Fibroblast of lung (primary cell): Measurements from ENCODE around the gene SEMA4B. TPM values are rescaled to one million over a fixed set of nuclear protein-coding genes. Genes with fewer than 3 reads are reported as not detected.
"Not testable (repeated sequence)": the region's sequence is repeated elsewhere in the genome, so short reads cannot be mapped to it uniquely, and the experiment has no call there.

Experiments
- DNase-seq, 2 donors: peaks; one replicate each; pipeline versions ENCODE4 v3.0.0 to v3.0.0-alpha.2; 2010; ENCODE audit warnings: low read depth in 2 of 2
- H2AFZ ChIP-seq: 2 replicates; pipeline ENCODE4 v1.5.1; 2012; ENCODE audit warnings: low read length, control low read depth, inconsistent platforms
- H3K27ac ChIP-seq: 2 replicates; pipeline ENCODE4 v1.5.1; 2011; ENCODE audit warnings: low read length, control low read depth; ENCODE audit not compliant: insufficient read depth
- H3K27me3 ChIP-seq: 2 replicates; pipeline ENCODE4 v1.5.1; 2011; ENCODE audit warnings: mild to moderate bottlenecking, low read length; ENCODE audit not compliant: control insufficient read depth, insufficient read depth
- H3K36me3 ChIP-seq: 2 replicates; pipeline ENCODE4 v1.5.1; 2011; ENCODE audit warnings: low read length; ENCODE audit not compliant: control insufficient read depth, insufficient read depth
- H3K4me1 ChIP-seq: 2 replicates; pipeline ENCODE4 v1.5.1; 2011; ENCODE audit warnings: low read length; ENCODE audit not compliant: control insufficient read depth, insufficient read depth; ENCODE audit errors: extremely low read depth
- H3K4me2 ChIP-seq: 2 replicates; pipeline ENCODE4 v1.5.1; 2011; ENCODE audit warnings: low read length, control low read depth; ENCODE audit not compliant: insufficient read depth; ENCODE audit errors: extremely low read depth
- H3K4me3 ChIP-seq, 4 experiments: fragments of 200-600 bp in 1 of 4; sonication (generic) in 1 of 4; replicated peaks in 1 of 4; 2 replicates each; pipeline ENCODE4 v1.5.1; 2011 to 2016; ENCODE audit warnings: low read length in 4 of 4, low read depth in 3 of 4, mild to moderate bottlenecking in 3 of 4, control low read depth in 2 of 4, inconsistent platforms in 1 of 4, mixed read lengths in 1 of 4; ENCODE audit not compliant: insufficient read depth in 1 of 4; ENCODE audit errors: control extremely low read depth in 1 of 4
- H3K79me2 ChIP-seq: 2 replicates; pipeline ENCODE4 v1.5.1; 2012; ENCODE audit warnings: mild to moderate bottlenecking, low read length, inconsistent platforms; ENCODE audit not compliant: control insufficient read depth, insufficient read depth
- H3K9ac ChIP-seq: 2 replicates; pipeline ENCODE4 v1.5.1; 2011; ENCODE audit warnings: mild to moderate bottlenecking, low read length, control low read depth; ENCODE audit not compliant: insufficient read depth
- H3K9me3 ChIP-seq: 2 replicates; pipeline ENCODE4 v1.5.1; 2012; ENCODE audit warnings: low read depth, low read length; ENCODE audit not compliant: control insufficient read depth, insufficient read depth
- H4K20me1 ChIP-seq: 2 replicates; pipeline ENCODE4 v1.5.1; 2011; ENCODE audit warnings: low read length; ENCODE audit not compliant: control insufficient read depth, insufficient read depth; ENCODE audit errors: extremely low read depth
- EZH2 ChIP-seq: IDR thresholded peaks from 2 replicates; pipeline ENCODE4 v1.5.1; 2012; ENCODE audit warnings: low read length, control low read depth, mild to moderate bottlenecking; ENCODE audit errors: missing control alignments
- polyA plus RNA-seq, 2 donors: library from polyadenylated mRNA; depleted of rRNA in 1 of 2; stranded (reverse) in 1 of 2; unstranded in 1 of 2; fragments of >200 nt; gene quantifications; 2 replicates each; pipeline ENCODE4 v1.2.1, GENCODE V29; 2011 to 2012; ENCODE audit warnings: missing spikeins in 1 of 2
- total RNA-seq: library from RNA; depleted of rRNA; stranded (reverse); fragments of >200 nt; gene quantifications from 2 replicates; pipeline ENCODE4 v1.2.1, GENCODE V29; 2014
- TF ChIP-seq, protein P1 (sequence below), 2 donors: IDR thresholded peaks in 1 of 2; conservative IDR thresholded peaks in 1 of 2; 1 replicate in 1 of 2; 2 replicates in 1 of 2; pipeline ENCODE4 v1.5.1; 2011 to 2012; ENCODE audit warnings: low read length in 2 of 2, control low read depth in 1 of 2, inconsistent platforms in 1 of 2, low read depth in 1 of 2, mild to moderate bottlenecking in 1 of 2

SEMA4B gene
- total and polyA plus RNA-seq, 2 donors (not counting 1 experiment from before 2014, with no cell fraction given) = 12.8 to 30.4 TPM

DNA sequence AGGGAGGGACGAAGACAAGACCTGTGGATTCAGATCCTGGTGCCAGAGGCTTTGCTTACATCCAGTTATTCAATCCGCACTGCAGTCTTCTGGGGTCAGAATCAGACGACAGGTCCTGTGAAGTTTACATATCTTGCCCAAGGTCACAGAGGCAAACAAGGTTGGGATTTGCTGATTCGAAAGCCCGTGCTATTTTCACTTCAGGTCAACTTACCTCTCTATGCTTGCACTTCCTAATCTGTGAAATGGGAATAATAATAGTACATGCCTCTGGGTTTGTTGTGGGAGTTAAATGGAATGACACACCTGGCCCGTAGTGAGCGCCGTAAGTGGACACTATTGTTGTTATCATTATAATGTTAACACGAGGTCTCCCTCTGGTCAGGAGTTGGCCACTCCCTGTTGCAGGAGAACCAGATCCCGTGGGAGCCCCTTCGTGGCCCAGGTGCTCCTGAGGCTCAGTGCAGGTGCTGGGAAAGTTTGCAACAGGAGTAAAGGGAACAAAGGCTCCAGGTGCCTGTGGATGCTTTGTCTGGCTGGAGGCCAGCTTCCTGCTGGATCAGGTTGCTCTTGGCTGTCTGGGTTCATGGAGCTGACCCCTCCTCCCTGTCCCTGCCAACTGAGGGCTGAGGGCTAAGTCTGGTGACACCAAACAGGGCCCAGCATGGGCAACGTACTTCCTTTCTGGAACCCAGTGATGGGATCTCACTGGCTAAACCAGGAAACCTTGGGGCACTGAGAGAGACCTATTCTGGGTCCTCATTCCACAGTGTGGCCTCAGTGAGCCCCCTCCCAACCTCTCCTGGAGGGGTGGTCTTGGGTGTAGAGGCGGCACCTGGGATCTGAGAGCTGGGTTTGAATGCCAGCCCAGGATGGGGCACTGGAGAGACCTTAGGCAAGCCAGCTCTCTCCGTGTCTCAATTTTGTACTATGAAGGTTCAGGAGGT is 40.1 kb upstream of the SEMA4B start:
- H3K9me3 ChIP-seq = no peaks in the 10 kb centered on the region
- H3K4me3 ChIP-seq = no peak overlapping the region
- no peak for TF ChIP-seq EZH2
- TF ChIP-seq, protein P1, sequence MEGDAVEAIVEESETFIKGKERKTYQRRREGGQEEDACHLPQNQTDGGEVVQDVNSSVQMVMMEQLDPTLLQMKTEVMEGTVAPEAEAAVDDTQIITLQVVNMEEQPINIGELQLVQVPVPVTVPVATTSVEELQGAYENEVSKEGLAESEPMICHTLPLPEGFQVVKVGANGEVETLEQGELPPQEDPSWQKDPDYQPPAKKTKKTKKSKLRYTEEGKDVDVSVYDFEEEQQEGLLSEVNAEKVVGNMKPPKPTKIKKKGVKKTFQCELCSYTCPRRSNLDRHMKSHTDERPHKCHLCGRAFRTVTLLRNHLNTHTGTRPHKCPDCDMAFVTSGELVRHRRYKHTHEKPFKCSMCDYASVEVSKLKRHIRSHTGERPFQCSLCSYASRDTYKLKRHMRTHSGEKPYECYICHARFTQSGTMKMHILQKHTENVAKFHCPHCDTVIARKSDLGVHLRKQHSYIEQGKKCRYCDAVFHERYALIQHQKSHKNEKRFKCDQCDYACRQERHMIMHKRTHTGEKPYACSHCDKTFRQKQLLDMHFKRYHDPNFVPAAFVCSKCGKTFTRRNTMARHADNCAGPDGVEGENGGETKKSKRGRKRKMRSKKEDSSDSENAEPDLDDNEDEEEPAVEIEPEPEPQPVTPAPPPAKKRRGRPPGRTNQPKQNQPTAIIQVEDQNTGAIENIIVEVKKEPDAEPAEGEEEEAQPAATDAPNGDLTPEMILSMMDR (conservative IDR thresholded peaks at IDR 0.05 in 1 of 2, IDR thresholded peaks at IDR 0.05 in 1 of 2; ENCODE audit: low read depth in 1 of 2, low read length in 2 of 2) = no peak
- no peak overlapping the region for H2AFZ ChIP-seq
- no peak overlapping the region for H3K4me2 ChIP-seq
- H3K27ac ChIP-seq = no peak overlapping the region
- no peak for DNase-seq
- peaks cover 13% of the 10 kb centered on the region for H3K4me1 ChIP-seq
- no peaks in the 10 kb centered on the region for H4K20me1 ChIP-seq
- no peak overlapping the region for H3K9ac ChIP-seq
- H3K79me2 ChIP-seq = no peaks in the 10 kb centered on the region
- H3K27me3 ChIP-seq = no peaks in the 10 kb centered on the region
- no peaks in the 10 kb centered on the region for H3K36me3 ChIP-seq

DNA sequence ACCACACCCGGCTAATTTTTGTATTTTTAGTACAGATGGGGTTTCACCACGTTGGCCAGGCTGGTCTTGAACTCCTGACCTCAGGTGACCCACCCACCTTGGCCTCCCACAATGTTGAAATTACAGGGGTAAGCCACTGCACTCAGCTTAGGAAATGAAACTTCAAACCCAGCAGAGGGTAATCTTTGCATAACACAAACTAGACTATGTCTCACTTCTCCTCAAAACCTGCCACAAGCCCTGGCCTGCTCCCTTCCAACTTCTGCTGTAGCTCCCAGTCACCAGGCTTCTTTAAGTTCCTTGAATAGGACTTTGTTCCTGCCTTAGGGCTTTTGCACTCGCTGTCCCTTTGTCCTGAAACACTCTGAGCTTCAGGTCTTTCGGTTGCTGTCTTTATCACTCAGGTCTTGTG is 39.2 kb upstream of the SEMA4B start:
- no peak for TF ChIP-seq EZH2
- TF ChIP-seq, protein P1 (conservative IDR thresholded peaks at IDR 0.05 in 1 of 2, IDR thresholded peaks at IDR 0.05 in 1 of 2; ENCODE audit: low read depth in 1 of 2, low read length in 2 of 2) = no peak
- no peaks in the 10 kb centered on the region for H4K20me1 ChIP-seq
- H3K9me3 ChIP-seq = no peaks in the 10 kb centered on the region
- no peak for DNase-seq
- H3K4me2 ChIP-seq = no peak overlapping the region
- no peak overlapping the region for H2AFZ ChIP-seq
- no peaks in the 10 kb centered on the region for H3K36me3 ChIP-seq
- H3K4me3 ChIP-seq = no peak overlapping the region
- no peaks in the 10 kb centered on the region for H3K79me2 ChIP-seq
- H3K27me3 ChIP-seq = no peaks in the 10 kb centered on the region
- H3K4me1 ChIP-seq = peaks cover 16% of the 10 kb centered on the region
- H3K27ac ChIP-seq = no peak overlapping the region
- no peak overlapping the region for H3K9ac ChIP-seq

DNA sequence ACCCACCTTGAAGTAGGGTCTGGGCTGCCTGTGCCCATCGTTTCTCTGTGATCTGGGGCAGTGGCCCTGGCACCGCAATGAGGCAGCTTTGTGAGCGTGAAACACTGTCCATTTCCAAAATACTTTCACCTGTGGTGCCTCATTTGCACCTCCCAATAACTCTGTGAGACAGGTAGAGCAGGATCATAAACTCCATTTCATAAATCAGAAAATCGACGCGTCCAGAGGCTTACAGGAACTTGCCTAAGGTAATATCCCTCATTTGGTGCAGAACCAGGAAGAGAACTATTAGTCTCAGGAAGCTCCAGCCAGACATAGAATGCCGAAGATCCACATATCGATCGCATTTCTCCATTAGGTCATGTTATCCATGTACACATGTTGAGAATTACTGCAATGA is 38.2 kb upstream of the SEMA4B start:
- no peak overlapping the region for H2AFZ ChIP-seq
- no peak for TF ChIP-seq EZH2
- TF ChIP-seq, protein P1 (conservative IDR thresholded peaks at IDR 0.05 in 1 of 2, IDR thresholded peaks at IDR 0.05 in 1 of 2; ENCODE audit: low read depth in 1 of 2, low read length in 2 of 2) = no peak
- peaks cover 16% of the 10 kb centered on the region for H3K4me1 ChIP-seq

DNA sequence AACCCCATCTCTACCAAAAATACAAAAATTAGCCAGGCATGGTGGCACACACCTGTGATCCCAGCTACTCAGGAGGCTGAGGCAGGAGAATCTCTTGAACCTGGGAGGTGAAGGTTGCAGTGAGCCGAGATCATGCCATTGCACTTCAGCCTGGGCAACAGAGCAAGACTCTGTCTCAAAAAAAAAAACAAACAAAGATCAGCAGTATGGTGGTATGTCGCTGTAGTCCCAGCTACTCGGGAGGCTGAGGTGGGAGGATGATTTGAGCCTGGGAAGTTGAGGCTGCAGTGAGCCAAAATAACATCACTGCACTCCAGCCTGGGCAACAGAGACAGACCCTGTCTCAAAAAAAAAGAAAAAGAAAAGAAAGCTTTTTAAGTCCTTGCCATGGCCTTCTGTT is 36.9 kb upstream of the SEMA4B start:
- H3K4me3 ChIP-seq, DNase-seq, H3K9ac ChIP-seq, H3K27ac ChIP-seq, H2AFZ ChIP-seq, H4K20me1 ChIP-seq, H3K9me3 ChIP-seq, H3K27me3 ChIP-seq, H3K79me2 ChIP-seq, H3K36me3 ChIP-seq, H3K4me2 ChIP-seq: not testable (repeated sequence)
- peaks cover 11% of the 10 kb centered on the region for H3K4me1 ChIP-seq

More for the DNA sequence above, 38.2 kb upstream of the SEMA4B start:
- Histone ChIP-seq H4K20me1 (no peaks in the 10 kb centered on the region), H3K9ac (no peak overlapping the region), H3K27ac (no peak overlapping the region), H3K36me3 (no peaks in the 10 kb centered on the region), H3K9me3 (no peaks in the 10 kb centered on the region), H3K4me3 (no peak overlapping the region), H3K27me3 (no peaks in the 10 kb centered on the region), H3K79me2 (no peaks in the 10 kb centered on the region), H3K4me2 (no peak overlapping the region)
- DNase-seq = no peak
